Psoas muscle (tissue), 8 donors: ENCODE measurements around the gene GRB10. TPM values are rescaled to one million over a fixed set of nuclear protein-coding genes. Genes with fewer than 3 reads are reported as not detected.
A peak's percentile ranks its signal among the peaks of the same experiment; 100 is the strongest.

Experiments
- ATAC-seq, 4 donors: fragments of 200-7000 bp; cut with Tn5 transposase; one replicate each; pipeline ENCODE4 v1.9.1; 2020; ENCODE audit warnings: moderate library complexity in 3 of 4, mild to moderate bottlenecking in 2 of 4
- DNase-seq, 2 donors: peaks; one replicate each; pipeline ENCODE4 v3.0.0-alpha.2; 2020
- H3K27ac ChIP-seq: fragments of 200-600 bp; one replicate; pipeline ENCODE4 v1.8.0; 2022
- H3K27me3 ChIP-seq, 3 donors: fragments of 200-600 bp in 1 of 3; one replicate each; pipeline versions ENCODE4 v1.6.1 to v1.8.0; 2013 to 2022; ENCODE audit warnings: low read length in 2 of 3, mild to moderate bottlenecking in 2 of 3, moderate library complexity in 1 of 3; ENCODE audit not compliant: insufficient read depth in 3 of 3
- H3K36me3 ChIP-seq, 2 donors: fragments of 200-600 bp in 1 of 2; one replicate each; pipeline versions ENCODE4 v1.6.1 to v1.8.0; 2013 to 2022; ENCODE audit warnings: low read depth in 1 of 2, mild to moderate bottlenecking in 1 of 2, moderate library complexity in 1 of 2; ENCODE audit not compliant: insufficient read depth in 1 of 2
- H3K4me1 ChIP-seq: fragments of 200-600 bp; one replicate; pipeline ENCODE4 v1.8.0; 2022
- H3K4me3 ChIP-seq: fragments of 200-600 bp; one replicate; pipeline ENCODE4 v1.8.0; 2022; ENCODE audit warnings: mild to moderate bottlenecking
- H3K9me3 ChIP-seq: fragments of 200-600 bp; one replicate; pipeline ENCODE4 v1.8.0; 2022
- WGBS, 3 donors: extraction: QIAGEN DNeasy Blood & Tissue Kit; methylation state at CpG; one replicate each; pipeline versions ENCODE4 v1.1.6 to v1.1.7; 2013; 5-methylcytosine and 5-hydroxymethylcytosine counted together
- intact Hi-C, 2 donors: fragments of 100-400 bp; cut with DNase I; formaldehyde crosslinking; loops; one replicate each; pipeline versions ENCODE4 v1.11.0 to v1.14.2; 2022
- polyA plus RNA-seq, 3 donors: library from polyadenylated mRNA; stranded (reverse); fragments of 200-250 nt; gene quantifications; one replicate each; pipeline ENCODE4 v1.2.3, GENCODE V29; 2013
- total RNA-seq, 4 donors: library from RNA; stranded (reverse); fragmentation: NEBNext Ultra II Directional in 2 of 4; extraction: Animal tissue kit (Norgen Biotek cat#: 25700) in 2 of 4; gene quantifications; one replicate each; pipeline versions ENCODE4 v1.2.1 to v1.2.4, GENCODE V29; 2021 to 2023
- TF ChIP-seq, protein P1 (sequence below): fragments of 200-600 bp; IDR thresholded peaks from one replicate; pipeline ENCODE4 v1.8.0; 2022; ENCODE audit warnings: antibody characterized with exemption
- donor health status: healthy with polysubstance abuse.
- donor health status: DM: no; HTN: no; CAD: no; lungs with moderate emphysema.
- donor health status: Bipolar disorder and iron deficiency.
- donor health status: healthy.
- donor health status: DM: yes; HTN: yes; CAD: no.
- donor health status: DM: no; HTN: no; CAD: no.
- donor health status: DM: no; HTN: no; CAD: no.
- donor health status: DM: yes; HTN: yes; CAD: no.

Gene GRB10
- total and polyA plus RNA-seq, 7 donors: 25.8 to 72.7 (median 53.0) TPM

DNA sequence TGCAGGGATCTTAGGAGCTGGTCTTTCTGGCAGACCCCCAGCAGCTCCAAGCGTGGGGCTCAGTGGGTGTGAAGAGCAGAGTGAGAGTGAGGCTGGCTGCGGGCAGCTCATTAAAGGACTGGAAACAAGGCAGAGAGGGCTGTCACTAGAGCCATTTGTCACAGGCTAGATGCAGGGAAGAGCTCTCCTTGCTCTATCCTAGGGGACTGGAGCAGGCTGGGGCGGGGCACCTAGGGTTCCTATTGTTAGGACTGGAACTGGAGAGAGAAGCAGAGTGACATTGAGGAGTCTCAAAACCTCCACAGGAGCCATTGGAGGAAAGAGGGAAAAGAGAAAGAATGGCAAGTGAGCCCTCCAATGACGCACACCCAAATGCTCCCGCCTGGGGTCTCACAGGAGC, 216.7 kb downstream of the GRB10 start:
- no peak for ATAC-seq
- no peaks in the 10 kb centered on the region for H3K9me3 ChIP-seq
- no peaks in the 10 kb centered on the region for H3K4me1 ChIP-seq
- H3K27ac ChIP-seq: no peak overlapping the region
- TF ChIP-seq, protein P1, sequence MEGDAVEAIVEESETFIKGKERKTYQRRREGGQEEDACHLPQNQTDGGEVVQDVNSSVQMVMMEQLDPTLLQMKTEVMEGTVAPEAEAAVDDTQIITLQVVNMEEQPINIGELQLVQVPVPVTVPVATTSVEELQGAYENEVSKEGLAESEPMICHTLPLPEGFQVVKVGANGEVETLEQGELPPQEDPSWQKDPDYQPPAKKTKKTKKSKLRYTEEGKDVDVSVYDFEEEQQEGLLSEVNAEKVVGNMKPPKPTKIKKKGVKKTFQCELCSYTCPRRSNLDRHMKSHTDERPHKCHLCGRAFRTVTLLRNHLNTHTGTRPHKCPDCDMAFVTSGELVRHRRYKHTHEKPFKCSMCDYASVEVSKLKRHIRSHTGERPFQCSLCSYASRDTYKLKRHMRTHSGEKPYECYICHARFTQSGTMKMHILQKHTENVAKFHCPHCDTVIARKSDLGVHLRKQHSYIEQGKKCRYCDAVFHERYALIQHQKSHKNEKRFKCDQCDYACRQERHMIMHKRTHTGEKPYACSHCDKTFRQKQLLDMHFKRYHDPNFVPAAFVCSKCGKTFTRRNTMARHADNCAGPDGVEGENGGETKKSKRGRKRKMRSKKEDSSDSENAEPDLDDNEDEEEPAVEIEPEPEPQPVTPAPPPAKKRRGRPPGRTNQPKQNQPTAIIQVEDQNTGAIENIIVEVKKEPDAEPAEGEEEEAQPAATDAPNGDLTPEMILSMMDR: no peak
- intact Hi-C loops: no loop called here
- no peak for DNase-seq
- H3K27me3 ChIP-seq: no peaks in the 10 kb centered on the region
- 56 to 73% (median 72%) methylated on average over 5 of the region's 5 CpGs for WGBS, 3 donors
- H3K36me3 ChIP-seq: no peaks in the 10 kb centered on the region
- H3K4me3 ChIP-seq: no peak overlapping the region

DNA sequence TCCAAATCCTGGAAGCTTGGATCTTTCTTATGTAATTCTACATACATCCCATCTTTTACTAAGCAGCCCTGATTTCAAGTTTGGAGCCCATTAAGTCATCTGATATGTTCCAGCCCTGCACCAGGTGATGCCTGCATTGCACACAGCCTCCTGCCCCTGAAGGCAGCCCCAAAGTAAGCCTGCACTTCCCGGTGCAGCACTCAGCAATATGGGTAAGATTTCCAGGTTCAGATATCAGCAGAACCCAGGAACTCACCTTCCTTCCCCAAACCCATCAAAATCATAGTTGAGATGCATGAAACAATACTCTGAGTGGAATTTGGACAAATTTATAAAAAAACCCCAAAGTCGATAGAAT, 217.2 kb downstream of the GRB10 start:
- TF ChIP-seq, protein P1: no peak
- H3K27ac ChIP-seq: no peak overlapping the region
- intact Hi-C loops: no loop called here
- WGBS, 3 donors: 53 to 68% (median 67%) methylated on average over 2 of the region's 2 CpGs
- no peaks in the 10 kb centered on the region for H3K9me3 ChIP-seq
- no peaks in the 10 kb centered on the region for H3K27me3 ChIP-seq
- H3K4me1 ChIP-seq: no peaks in the 10 kb centered on the region
- no peaks in the 10 kb centered on the region for H3K36me3 ChIP-seq
- no peak overlapping the region for H3K4me3 ChIP-seq
- ATAC-seq (peak in 1 of 4 donors; percentile 29), DNase-seq (no peak)

DNA sequence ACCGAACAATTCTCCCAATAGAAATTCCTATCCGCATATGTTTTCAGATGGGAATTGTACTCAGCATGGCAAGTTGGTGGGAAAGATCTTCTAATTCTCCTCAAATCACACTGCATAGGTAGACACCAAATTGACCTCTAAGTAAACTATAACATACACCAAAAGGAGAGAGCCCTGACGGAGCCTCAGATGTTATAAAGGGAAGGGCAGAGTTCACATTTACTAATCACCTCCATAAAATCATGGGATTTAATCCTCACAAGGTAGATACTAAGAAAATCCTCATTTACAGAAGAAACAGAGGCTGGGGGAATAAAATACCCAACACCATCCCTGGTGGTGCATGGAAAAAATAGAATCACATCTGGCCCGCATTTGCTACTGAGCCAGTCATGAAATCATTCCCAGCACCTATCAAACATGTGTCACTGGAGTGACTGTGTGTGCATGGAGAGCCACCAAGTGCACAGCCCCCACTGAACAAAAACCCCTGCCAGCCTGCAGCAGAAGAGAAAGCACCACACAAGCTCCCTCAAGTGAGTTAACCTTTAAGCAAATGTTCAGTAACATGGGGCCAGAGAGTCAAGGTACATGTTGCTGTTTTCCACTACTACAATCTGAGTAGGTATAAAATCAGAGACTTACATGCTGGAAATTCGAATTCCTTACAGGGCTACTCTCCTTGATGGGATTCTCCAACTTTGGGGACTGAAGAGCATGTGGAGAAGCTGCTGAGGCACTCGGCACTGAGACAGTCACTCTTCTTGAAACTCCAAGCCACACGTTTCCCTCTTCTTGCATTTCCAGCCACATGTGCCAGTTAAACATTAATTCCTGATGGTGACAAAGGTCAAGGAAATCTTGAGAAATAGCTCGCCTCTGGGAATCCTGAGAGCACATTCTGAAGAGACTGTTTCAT, 217.8 kb downstream of the GRB10 start, which contains the start of gene DDC:
Gene DDC (minus strand): TSS at position 766 of the 919 bp plus-strand sequence. CDS start 21,320 bp downstream, outside the sequence.
- H3K4me1 ChIP-seq: no peaks in the 10 kb centered on the region
- no peaks in the 10 kb centered on the region for H3K27me3 ChIP-seq
- no peak within 1 kb of the TSS for H3K4me3 ChIP-seq
- H3K36me3 ChIP-seq: no peaks in the 10 kb centered on the region
- ATAC-seq: peak in 1 of 4 donors; percentile 54
- DNase-seq: no peak
- TF ChIP-seq, protein P1: no peak
- intact Hi-C loops: no loop called here
- WGBS, 3 donors: 56 to 64% (median 62%) methylated on average over 8 of the region's 8 CpGs
- H3K9me3 ChIP-seq: no peaks in the 10 kb centered on the region
- H3K27ac ChIP-seq: no peak within 1 kb of the TSS

DNA sequence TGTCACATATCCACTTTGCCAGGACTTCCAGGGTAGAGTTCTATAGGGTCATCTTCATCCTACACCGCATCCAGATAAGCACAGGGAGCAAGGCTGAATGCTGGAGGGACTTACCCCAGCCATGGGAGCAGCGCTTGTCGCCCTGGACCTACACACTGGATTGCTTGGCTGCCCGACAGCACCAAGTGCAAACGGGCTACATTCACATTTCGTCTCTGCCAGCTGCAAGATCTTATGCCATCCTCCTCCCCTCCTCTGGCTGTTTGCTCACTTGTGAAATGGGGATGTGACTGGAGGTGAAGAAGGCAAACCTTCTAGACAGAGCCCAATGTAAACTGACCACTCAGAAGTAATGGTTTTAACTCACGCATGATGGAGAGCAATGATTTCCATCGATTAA, 218.5 kb downstream of the GRB10 start:
- Histone ChIP-seq H3K4me3 (no peak overlapping the region), H3K36me3 (no peaks in the 10 kb centered on the region), H3K27ac (no peak overlapping the region), H3K4me1 (no peaks in the 10 kb centered on the region), H3K27me3 (no peaks in the 10 kb centered on the region), H3K9me3 (no peaks in the 10 kb centered on the region)
- WGBS, 3 donors: 49 to 61% (median 52%) methylated on average over 8 of the region's 8 CpGs
- intact Hi-C loops: no loop called here
- DNase-seq (no peak), ATAC-seq (peak in 1 of 4 donors; percentile 41)
- TF ChIP-seq, protein P1: no peak
